SU-DHL-6 (cell line): ENCODE results near the gene CEP170B.

Source experiments
- H2AFZ ChIP-seq: fragments of 200-600 bp; sonication (generic); 2 replicates; pipeline ENCODE4 v1.6.1; 2014; ENCODE audit warnings: low read depth, mild to moderate bottlenecking, moderate library complexity, mixed read lengths, antibody characterized with exemption, low read length; ENCODE audit not compliant: severe bottlenecking
- H3F3A ChIP-seq: fragments of 200-600 bp; shearing (Covaris generic); 2 replicates; pipeline ENCODE4 v1.6.0; 2016; ENCODE audit warnings: antibody characterized with exemption, mild to moderate bottlenecking; ENCODE audit not compliant: insufficient read depth
- H3K27ac ChIP-seq: fragments of 200-600 bp; sonication (generic); 2 replicates; pipeline ENCODE4 v1.5.1; 2016; ENCODE audit warnings: low read depth, mild to moderate bottlenecking, low read length, moderate library complexity, mixed read lengths
- H3K27me3 ChIP-seq: fragments of 200-600 bp; sonication (generic), shearing (Covaris generic); 2 replicates; pipeline ENCODE4 v1.6.0; 2014; ENCODE audit warnings: mild to moderate bottlenecking, low read length
- H3K36me3 ChIP-seq: fragments of 200-600 bp; sonication (generic); 2 replicates; pipeline ENCODE4 v1.6.1; 2014; ENCODE audit warnings: mild to moderate bottlenecking, low read length, mixed read lengths
- H3K4me2 ChIP-seq: fragments of 300-600, 200-600 bp; shearing (Covaris generic), sonication (generic); 2 replicates; pipeline ENCODE4 v1.6.0; 2014; ENCODE audit warnings: low read length, low read depth, mild to moderate bottlenecking; ENCODE audit not compliant: poor library complexity, severe bottlenecking
- H3K4me3 ChIP-seq: fragments of 200-600 bp; sonication (generic); 2 replicates; pipeline ENCODE4 v1.5.1; 2014; ENCODE audit warnings: antibody characterized with exemption, low read length, mild to moderate bottlenecking, mixed read lengths; ENCODE audit not compliant: insufficient read depth, poor library complexity, severe bottlenecking
- H3K79me2 ChIP-seq: fragments of 200-600 bp; sonication (generic); 2 replicates; pipeline ENCODE4 v1.6.1; 2014; ENCODE audit warnings: mild to moderate bottlenecking, low read length, moderate library complexity; ENCODE audit not compliant: insufficient read depth
- H3K9ac ChIP-seq: fragments of 200-600 bp; sonication (generic); 2 replicates; pipeline ENCODE4 v1.7.0; 2014; ENCODE audit warnings: mild to moderate bottlenecking, low read length
- H3K9me2 ChIP-seq: fragments of 200-600 bp; sonication (generic); replicated peaks from 2 replicates; pipeline ENCODE4 v1.6.1; 2014; ENCODE audit warnings: low read length; ENCODE audit not compliant: insufficient read depth
- H3K9me3 ChIP-seq: fragments of 200-600 bp; sonication (generic); 2 replicates; pipeline ENCODE4 v1.6.1; 2014; ENCODE audit warnings: low read length, mixed read lengths; ENCODE audit not compliant: insufficient read depth
- H4K20me1 ChIP-seq: fragments of 200-600 bp; sonication (generic); 2 replicates; pipeline ENCODE4 v1.6.1; 2014; ENCODE audit warnings: low read depth, mild to moderate bottlenecking, antibody characterized with exemption, low read length, moderate library complexity, mixed read lengths
- EZH2phosphoT487 ChIP-seq: fragments of 200-600 bp; sonication (generic), shearing (Covaris generic); conservative IDR thresholded peaks from 2 replicates; pipeline ENCODE4 v1.6.1; 2018; ENCODE audit warnings: mild to moderate bottlenecking, antibody characterized with exemption, low read length, moderate library complexity, mixed read lengths
- TF ChIP-seq, protein P1 (sequence below): fragments of 200-600 bp; sonication (generic); IDR thresholded peaks from one replicate; pipeline ENCODE4 v1.5.1; 2017; ENCODE audit warnings: antibody characterized with exemption, mild to moderate bottlenecking, low read length, moderate library complexity; ENCODE audit not compliant: insufficient read depth, poor library complexity, severe bottlenecking

Gene CEP170B

DNA sequence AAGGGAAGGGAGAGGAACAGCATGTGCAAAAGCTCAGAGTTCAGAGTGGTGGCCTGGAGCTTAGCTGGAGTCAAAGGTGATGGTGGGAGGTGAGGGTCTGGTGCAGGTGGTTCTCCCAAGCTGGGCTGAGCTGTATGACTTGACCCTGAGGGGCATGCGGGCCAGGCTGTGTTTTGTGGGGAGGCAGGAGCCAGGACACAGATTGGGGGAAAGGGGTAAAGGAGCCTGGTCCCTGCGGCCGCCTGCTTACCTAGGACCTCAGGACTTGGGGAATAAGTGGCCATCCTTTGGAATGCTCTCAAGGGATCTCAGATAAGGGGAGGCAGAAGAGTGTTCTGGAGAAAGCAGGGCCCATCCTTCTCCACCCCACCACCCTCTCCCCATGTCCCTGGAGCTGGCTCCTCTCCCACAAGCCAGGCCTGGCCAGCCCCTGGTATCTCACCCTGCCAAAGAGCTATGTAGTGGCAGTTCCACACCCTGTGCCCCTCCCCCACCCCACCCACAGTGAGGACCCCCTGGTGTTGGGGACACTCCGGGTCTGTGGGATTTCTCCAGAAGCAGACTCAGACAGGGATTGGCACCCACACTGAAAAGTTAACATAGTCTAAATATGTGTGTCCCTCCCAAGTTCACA, 19.9 kb upstream of the CEP170B start:
- Histone ChIP-seq H3K79me2 (no peaks in the 10 kb centered on the region), H3K9me3 (no peaks in the 10 kb centered on the region), H3F3A (no peaks in the 10 kb centered on the region), H3K27ac (no peak overlapping the region), H4K20me1 (no peaks in the 10 kb centered on the region), H3K4me3 (no peak overlapping the region), H3K9ac (no peak overlapping the region), H3K4me2 (no peak overlapping the region), H3K27me3 (no peaks in the 10 kb centered on the region), H3K36me3 (no peaks in the 10 kb centered on the region), H2AFZ (no peak overlapping the region), H3K9me2 (no peaks in the 10 kb centered on the region)
- TF ChIP-seq EZH2phosphoT487: no peak
- TF ChIP-seq, protein P1, sequence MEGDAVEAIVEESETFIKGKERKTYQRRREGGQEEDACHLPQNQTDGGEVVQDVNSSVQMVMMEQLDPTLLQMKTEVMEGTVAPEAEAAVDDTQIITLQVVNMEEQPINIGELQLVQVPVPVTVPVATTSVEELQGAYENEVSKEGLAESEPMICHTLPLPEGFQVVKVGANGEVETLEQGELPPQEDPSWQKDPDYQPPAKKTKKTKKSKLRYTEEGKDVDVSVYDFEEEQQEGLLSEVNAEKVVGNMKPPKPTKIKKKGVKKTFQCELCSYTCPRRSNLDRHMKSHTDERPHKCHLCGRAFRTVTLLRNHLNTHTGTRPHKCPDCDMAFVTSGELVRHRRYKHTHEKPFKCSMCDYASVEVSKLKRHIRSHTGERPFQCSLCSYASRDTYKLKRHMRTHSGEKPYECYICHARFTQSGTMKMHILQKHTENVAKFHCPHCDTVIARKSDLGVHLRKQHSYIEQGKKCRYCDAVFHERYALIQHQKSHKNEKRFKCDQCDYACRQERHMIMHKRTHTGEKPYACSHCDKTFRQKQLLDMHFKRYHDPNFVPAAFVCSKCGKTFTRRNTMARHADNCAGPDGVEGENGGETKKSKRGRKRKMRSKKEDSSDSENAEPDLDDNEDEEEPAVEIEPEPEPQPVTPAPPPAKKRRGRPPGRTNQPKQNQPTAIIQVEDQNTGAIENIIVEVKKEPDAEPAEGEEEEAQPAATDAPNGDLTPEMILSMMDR: no peak

DNA sequence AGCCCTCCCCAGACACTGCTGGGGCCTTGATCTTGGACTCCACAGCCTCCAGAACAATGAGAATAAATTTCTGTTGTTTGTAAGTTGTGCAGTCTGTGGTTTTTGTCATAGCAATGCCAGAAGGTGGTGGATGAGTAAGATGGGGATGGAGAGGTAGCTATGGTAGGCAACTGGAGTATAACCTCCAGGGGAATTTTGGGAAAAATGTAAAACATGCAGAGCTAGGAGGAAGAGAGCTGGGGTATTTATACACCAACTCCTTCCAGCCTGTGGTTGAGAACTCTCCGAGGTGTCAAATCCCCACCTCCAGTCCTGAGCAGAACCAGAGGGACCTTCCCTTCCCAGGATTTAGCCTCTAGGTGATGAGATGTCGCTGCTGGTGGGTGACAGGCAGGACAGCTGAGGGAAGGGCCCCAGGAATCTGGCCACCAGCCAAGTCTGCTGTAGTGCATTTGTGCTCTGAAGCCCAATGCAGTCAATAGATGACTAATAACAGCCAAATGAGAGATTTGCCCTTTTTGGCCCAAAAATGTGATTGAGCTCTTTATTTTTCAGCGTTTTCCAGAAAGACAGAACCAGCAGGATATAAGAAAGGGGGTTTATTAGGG, 19.1 kb upstream of the CEP170B start:
- no peak overlapping the region for H3K27ac ChIP-seq
- TF ChIP-seq, protein P1: no peak
- H3K27me3 ChIP-seq: no peaks in the 10 kb centered on the region

DNA sequence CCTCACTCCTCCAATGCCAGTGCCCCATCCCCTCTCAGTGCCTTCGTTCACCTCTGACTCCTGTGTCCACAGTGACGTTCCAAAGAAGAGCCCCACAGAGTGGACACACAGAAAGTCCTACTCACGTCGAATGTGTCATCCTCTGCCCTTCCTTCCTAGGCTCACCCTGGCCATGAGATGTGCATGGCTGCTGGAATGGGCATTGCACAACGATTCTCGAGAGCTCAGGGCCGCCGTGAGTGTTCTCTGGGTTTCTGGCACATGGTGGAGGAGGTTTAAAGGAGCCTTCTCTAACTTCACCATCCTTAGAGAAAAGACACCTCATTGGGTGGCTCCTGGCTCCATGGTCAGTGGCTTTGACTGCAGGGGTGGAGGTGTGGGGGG, 12.8 kb upstream of the CEP170B start:
- H3K9ac ChIP-seq: no peak overlapping the region
- no peaks in the 10 kb centered on the region for H4K20me1 ChIP-seq
- H3K4me2 ChIP-seq: no peak overlapping the region
- no peaks in the 10 kb centered on the region for H3K79me2 ChIP-seq
- H3K9me3 ChIP-seq: no peaks in the 10 kb centered on the region
- H2AFZ ChIP-seq: no peak overlapping the region
- H3K36me3 ChIP-seq: no peaks in the 10 kb centered on the region
- H3K27ac ChIP-seq: no peak overlapping the region
- no peaks in the 10 kb centered on the region for H3K27me3 ChIP-seq
- no peak for TF ChIP-seq EZH2phosphoT487
- TF ChIP-seq, protein P1: no peak
- no peak overlapping the region for H3K4me3 ChIP-seq
- H3F3A ChIP-seq: no peaks in the 10 kb centered on the region
- H3K9me2 ChIP-seq: no peaks in the 10 kb centered on the region

More for the DNA sequence above, 19.1 kb upstream of the CEP170B start:
- no peaks in the 10 kb centered on the region for H4K20me1 ChIP-seq
- H3F3A ChIP-seq: no peaks in the 10 kb centered on the region
- H3K36me3 ChIP-seq: no peaks in the 10 kb centered on the region
- H3K4me2 ChIP-seq: no peak overlapping the region
- H3K9me2 ChIP-seq: no peaks in the 10 kb centered on the region
- H2AFZ ChIP-seq: no peak overlapping the region
- H3K79me2 ChIP-seq: no peaks in the 10 kb centered on the region
- H3K9me3 ChIP-seq: no peaks in the 10 kb centered on the region
- H3K9ac ChIP-seq: no peak overlapping the region
- H3K4me3 ChIP-seq: no peak overlapping the region
